Liver (tissue), 9 donors: ENCODE results near the gene EIF2A. TPM values are rescaled to one million over a fixed set of nuclear protein-coding genes. Genes with fewer than 3 reads are reported as not detected.

Source experiments
- DNase-seq: peaks from one replicate; pipeline ENCODE4 v3.0.0-alpha.2; 2017; ENCODE audit warnings: low spot score
- H3K27ac ChIP-seq, 2 donors: one replicate each; pipeline ENCODE4 v1.7.0; 2013; ENCODE audit warnings: inconsistent platforms in 2 of 2, low read length in 2 of 2, control low read depth in 1 of 2, low read depth in 1 of 2, mild to moderate bottlenecking in 1 of 2
- H3K27me3 ChIP-seq, 4 donors: one replicate each; pipeline versions ENCODE4 v1.6.1 to v1.7.0; 2013; ENCODE audit warnings: low read length in 3 of 4, inconsistent platforms in 1 of 4, mild to moderate bottlenecking in 1 of 4, moderate library complexity in 1 of 4; ENCODE audit not compliant: control insufficient read depth in 4 of 4, insufficient read depth in 4 of 4
- H3K36me3 ChIP-seq, 4 donors: one replicate each; pipeline versions ENCODE4 v1.6.1 to v1.7.0; 2013; ENCODE audit warnings: low read length in 3 of 4, mild to moderate bottlenecking in 3 of 4, low read depth in 1 of 4, moderate library complexity in 1 of 4; ENCODE audit not compliant: control insufficient read depth in 4 of 4, insufficient read depth in 3 of 4
- H3K4me1 ChIP-seq, 4 donors: one replicate each; pipeline versions ENCODE4 v1.6.1 to v1.7.0; 2013; ENCODE audit warnings: low read length in 3 of 4, mild to moderate bottlenecking in 3 of 4, moderate library complexity in 1 of 4; ENCODE audit not compliant: control insufficient read depth in 4 of 4, insufficient read depth in 4 of 4
- H3K4me3 ChIP-seq, 3 donors: one replicate each; pipeline versions ENCODE4 v1.6.1 to v1.7.0; 2013; ENCODE audit warnings: low read length in 3 of 3, control low read depth in 1 of 3, low read depth in 1 of 3, mild to moderate bottlenecking in 1 of 3
- H3K9ac ChIP-seq, 2 donors: one replicate each; pipeline ENCODE4 v1.7.0; 2013; ENCODE audit warnings: low read length in 2 of 2, mild to moderate bottlenecking in 2 of 2, moderate library complexity in 2 of 2, control low read depth in 1 of 2, low read depth in 1 of 2
- H3K9me3 ChIP-seq, 4 donors: one replicate each; pipeline versions ENCODE4 v1.6.1 to v1.7.0; 2013; ENCODE audit warnings: low read length in 3 of 4; ENCODE audit not compliant: control insufficient read depth in 4 of 4
- CTCF ChIP-seq: fragments of 150-350 bp; IDR thresholded peaks from 2 replicates; pipeline ENCODE4 v1.5.1; 2017; ENCODE audit warnings: improper control_type of control experiment, low read depth, low read length; ENCODE audit not compliant: missing input control
- EGR1 ChIP-seq, 2 donors: IDR thresholded peaks; 2 replicates each; pipeline ENCODE4 v1.6.1; 2016 to 2018; ENCODE audit warnings: antibody characterized with exemption in 2 of 2, low read depth in 2 of 2
- FOXA1 ChIP-seq: IDR thresholded peaks from 2 replicates; pipeline ENCODE4 v1.6.1; 2016; ENCODE audit warnings: antibody characterized with exemption
- FOXA2 ChIP-seq: IDR thresholded peaks from 2 replicates; pipeline ENCODE4 v1.6.1; 2016; ENCODE audit warnings: antibody characterized with exemption
- GABPA ChIP-seq, 2 donors: IDR thresholded peaks in 1 of 2; conservative IDR thresholded peaks in 1 of 2; 2 replicates each; pipeline ENCODE4 v1.6.1; 2016; ENCODE audit warnings: antibody characterized with exemption in 2 of 2, mild to moderate bottlenecking in 1 of 2, moderate library complexity in 1 of 2
- HNF4A ChIP-seq, 2 donors: conservative IDR thresholded peaks; 2 replicates each; pipeline ENCODE4 v1.6.1; 2016; ENCODE audit warnings: antibody characterized with exemption in 2 of 2, mild to moderate bottlenecking in 2 of 2
- HNF4G ChIP-seq: IDR thresholded peaks from 2 replicates; pipeline ENCODE4 v1.6.1; 2016; ENCODE audit warnings: antibody characterized with exemption
- JUND ChIP-seq, 2 donors: IDR thresholded peaks; 2 replicates each; pipeline ENCODE4 v1.6.1; 2016; ENCODE audit warnings: antibody characterized with exemption in 2 of 2
- MAX ChIP-seq: IDR thresholded peaks from 2 replicates; pipeline ENCODE4 v1.6.1; 2016; ENCODE audit warnings: antibody characterized with exemption
- NR2F2 ChIP-seq: IDR thresholded peaks from 2 replicates; pipeline ENCODE4 v1.6.1; 2016; ENCODE audit warnings: antibody characterized with exemption
- RAD21 ChIP-seq, 2 donors: IDR thresholded peaks; 2 replicates each; pipeline ENCODE4 v1.6.1; 2016; ENCODE audit warnings: antibody characterized with exemption in 2 of 2, mild to moderate bottlenecking in 2 of 2
- RXRA ChIP-seq, 2 donors: IDR thresholded peaks; 2 replicates each; pipeline ENCODE4 v1.6.1; 2017 to 2018; ENCODE audit warnings: antibody characterized with exemption in 2 of 2, mild to moderate bottlenecking in 1 of 2
- SP1 ChIP-seq: IDR thresholded peaks from 2 replicates; pipeline ENCODE4 v1.6.1; 2018; ENCODE audit warnings: antibody characterized with exemption, mild to moderate bottlenecking
- TAF1 ChIP-seq: conservative IDR thresholded peaks from 2 replicates; pipeline ENCODE4 v1.6.1; 2016; ENCODE audit warnings: antibody characterized with exemption, mild to moderate bottlenecking
- YY1 ChIP-seq: IDR thresholded peaks from 2 replicates; pipeline ENCODE4 v1.6.1; 2016; ENCODE audit warnings: antibody characterized with exemption, mild to moderate bottlenecking
- WGBS: extraction: QIAGEN DNeasy Blood & Tissue Kit; methylation state at CpG from one replicate; pipeline ENCODE4 v1.1.7; 2013; 5-methylcytosine and 5-hydroxymethylcytosine counted together
- polyA plus RNA-seq, 2 donors: library from polyadenylated mRNA; stranded (reverse) in 1 of 2; unstranded in 1 of 2; fragments of 200-250 nt in 1 of 2; fragments of >200 nt in 1 of 2; fragmentation: Nextera tagmentation in 1 of 2; extraction: Ambion mirVana in 1 of 2; gene quantifications; one replicate each; pipeline versions ENCODE4 v1.2.1 to v1.2.3, GENCODE V29; 2013 to 2015
- total RNA-seq, 2 donors: library from RNA; depleted of rRNA; stranded (reverse); fragments of >200 nt; gene quantifications; one replicate each; pipeline ENCODE4 v1.2.3, GENCODE V29; 2014
- TF ChIP-seq, protein P1 (sequence below): IDR thresholded peaks from 2 replicates; pipeline ENCODE4 v1.6.1; 2016; ENCODE audit warnings: antibody characterized with exemption
- TF ChIP-seq, protein P2 (sequence below): IDR thresholded peaks from 2 replicates; pipeline ENCODE4 v1.6.1; 2016; ENCODE audit warnings: antibody characterized with exemption
- TF ChIP-seq, protein P3 (sequence below): IDR thresholded peaks from 2 replicates; pipeline ENCODE4 v1.6.1; 2016; ENCODE audit warnings: antibody characterized with exemption, mild to moderate bottlenecking
- donor health status: healthy.
- donor health status: healthy.
- donor health status: healthy.
- donor health status: healthy.
- donor health status: healthy.

The EIF2A gene
- total and polyA plus RNA-seq, 4 donors = 23.6 to 104 (median 47.2) TPM

DNA sequence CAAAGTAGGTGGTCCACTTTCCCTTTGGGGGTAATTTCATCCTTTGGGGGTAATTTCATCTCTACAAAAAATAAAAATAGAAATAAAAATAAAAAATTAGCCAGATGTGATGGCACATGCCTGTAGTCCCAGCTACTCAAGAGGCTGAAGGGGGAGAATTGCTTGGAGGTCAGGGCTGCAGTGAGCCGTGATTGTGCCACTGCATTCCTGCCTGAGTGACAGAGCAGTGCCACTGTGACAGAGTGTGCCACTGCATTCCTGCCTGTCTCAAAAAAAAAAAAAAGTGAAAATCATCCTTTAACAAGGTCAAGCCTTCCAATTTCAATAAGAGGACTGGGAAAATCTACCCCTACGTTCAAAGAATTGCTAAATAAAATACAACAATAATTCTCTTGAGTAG is 23.0 kb upstream of the EIF2A start:
- H3K9ac ChIP-seq = no peak overlapping the region
- H3K4me1 ChIP-seq = no peaks in the 10 kb centered on the region
- DNase-seq = no peak
- H3K27me3 ChIP-seq = no peaks in the 10 kb centered on the region
- H3K36me3 ChIP-seq = no peaks in the 10 kb centered on the region
- no peak for TF ChIP-seq TAF1
- TF ChIP-seq HNF4A (conservative IDR thresholded peaks at IDR 0.05) = no peak
- TF ChIP-seq EGR1 (IDR thresholded peaks at IDR 0.05; ENCODE audit: low read depth in 2 of 2) = no peak
- no peak for TF ChIP-seq FOXA1
- no peak for TF ChIP-seq CTCF
- no peak for TF ChIP-seq SP1
- TF ChIP-seq, protein P1, sequence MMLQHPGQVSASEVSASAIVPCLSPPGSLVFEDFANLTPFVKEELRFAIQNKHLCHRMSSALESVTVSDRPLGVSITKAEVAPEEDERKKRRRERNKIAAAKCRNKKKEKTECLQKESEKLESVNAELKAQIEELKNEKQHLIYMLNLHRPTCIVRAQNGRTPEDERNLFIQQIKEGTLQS = no peak
- no peak for TF ChIP-seq YY1
- TF ChIP-seq RXRA (IDR thresholded peaks at IDR 0.05) = no peak
- no peak for TF ChIP-seq HNF4G
- TF ChIP-seq MAX = no peak
- no peak for TF ChIP-seq RAD21 (IDR thresholded peaks at IDR 0.05)
- TF ChIP-seq, protein P2, sequence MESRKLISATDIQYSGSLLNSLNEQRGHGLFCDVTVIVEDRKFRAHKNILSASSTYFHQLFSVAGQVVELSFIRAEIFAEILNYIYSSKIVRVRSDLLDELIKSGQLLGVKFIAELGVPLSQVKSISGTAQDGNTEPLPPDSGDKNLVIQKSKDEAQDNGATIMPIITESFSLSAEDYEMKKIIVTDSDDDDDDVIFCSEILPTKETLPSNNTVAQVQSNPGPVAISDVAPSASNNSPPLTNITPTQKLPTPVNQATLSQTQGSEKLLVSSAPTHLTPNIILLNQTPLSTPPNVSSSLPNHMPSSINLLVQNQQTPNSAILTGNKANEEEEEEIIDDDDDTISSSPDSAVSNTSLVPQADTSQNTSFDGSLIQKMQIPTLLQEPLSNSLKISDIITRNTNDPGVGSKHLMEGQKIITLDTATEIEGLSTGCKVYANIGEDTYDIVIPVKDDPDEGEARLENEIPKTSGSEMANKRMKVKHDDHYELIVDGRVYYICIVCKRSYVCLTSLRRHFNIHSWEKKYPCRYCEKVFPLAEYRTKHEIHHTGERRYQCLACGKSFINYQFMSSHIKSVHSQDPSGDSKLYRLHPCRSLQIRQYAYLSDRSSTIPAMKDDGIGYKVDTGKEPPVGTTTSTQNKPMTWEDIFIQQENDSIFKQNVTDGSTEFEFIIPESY = no peak
- no peak for TF ChIP-seq FOXA2
- no peak for TF ChIP-seq NR2F2
- no peak for TF ChIP-seq JUND (IDR thresholded peaks at IDR 0.05)
- no peak for TF ChIP-seq GABPA (IDR thresholded peaks at IDR 0.05 in 1 of 2, conservative IDR thresholded peaks at IDR 0.05 in 1 of 2)
- H3K4me3 ChIP-seq = no peak overlapping the region
- no peaks in the 10 kb centered on the region for H3K9me3 ChIP-seq
- WGBS = 91% methylated on average over 2 of the region's 2 CpGs
- H3K27ac ChIP-seq = no peak overlapping the region

GRCh38 chr3:150527464-150528255 is 18.9 kb upstream of the EIF2A start:
- Histone ChIP-seq H3K9me3 (no peaks in the 10 kb centered on the region), H3K4me3 (no peak overlapping the region), H3K27ac (no peak overlapping the region), H3K27me3 (no peaks in the 10 kb centered on the region), H3K9ac (no peak overlapping the region), H3K36me3 (no peaks in the 10 kb centered on the region), H3K4me1 (no peaks in the 10 kb centered on the region)
- 63% methylated on average over 10 of the region's 10 CpGs for WGBS
- TF ChIP-seq HNF4A (conservative IDR thresholded peaks at IDR 0.05) (no peak), TAF1 (no peak), JUND (IDR thresholded peaks at IDR 0.05) (no peak), FOXA1 (no peak), CTCF (no peak), MAX (no peak), YY1 (no peak), EGR1 (IDR thresholded peaks at IDR 0.05; ENCODE audit: low read depth in 2 of 2) (no peak), RAD21 (IDR thresholded peaks at IDR 0.05) (no peak), HNF4G (no peak), NR2F2 (no peak), GABPA (IDR thresholded peaks at IDR 0.05 in 1 of 2, conservative IDR thresholded peaks at IDR 0.05 in 1 of 2) (no peak)
- TF ChIP-seq, protein P3, sequence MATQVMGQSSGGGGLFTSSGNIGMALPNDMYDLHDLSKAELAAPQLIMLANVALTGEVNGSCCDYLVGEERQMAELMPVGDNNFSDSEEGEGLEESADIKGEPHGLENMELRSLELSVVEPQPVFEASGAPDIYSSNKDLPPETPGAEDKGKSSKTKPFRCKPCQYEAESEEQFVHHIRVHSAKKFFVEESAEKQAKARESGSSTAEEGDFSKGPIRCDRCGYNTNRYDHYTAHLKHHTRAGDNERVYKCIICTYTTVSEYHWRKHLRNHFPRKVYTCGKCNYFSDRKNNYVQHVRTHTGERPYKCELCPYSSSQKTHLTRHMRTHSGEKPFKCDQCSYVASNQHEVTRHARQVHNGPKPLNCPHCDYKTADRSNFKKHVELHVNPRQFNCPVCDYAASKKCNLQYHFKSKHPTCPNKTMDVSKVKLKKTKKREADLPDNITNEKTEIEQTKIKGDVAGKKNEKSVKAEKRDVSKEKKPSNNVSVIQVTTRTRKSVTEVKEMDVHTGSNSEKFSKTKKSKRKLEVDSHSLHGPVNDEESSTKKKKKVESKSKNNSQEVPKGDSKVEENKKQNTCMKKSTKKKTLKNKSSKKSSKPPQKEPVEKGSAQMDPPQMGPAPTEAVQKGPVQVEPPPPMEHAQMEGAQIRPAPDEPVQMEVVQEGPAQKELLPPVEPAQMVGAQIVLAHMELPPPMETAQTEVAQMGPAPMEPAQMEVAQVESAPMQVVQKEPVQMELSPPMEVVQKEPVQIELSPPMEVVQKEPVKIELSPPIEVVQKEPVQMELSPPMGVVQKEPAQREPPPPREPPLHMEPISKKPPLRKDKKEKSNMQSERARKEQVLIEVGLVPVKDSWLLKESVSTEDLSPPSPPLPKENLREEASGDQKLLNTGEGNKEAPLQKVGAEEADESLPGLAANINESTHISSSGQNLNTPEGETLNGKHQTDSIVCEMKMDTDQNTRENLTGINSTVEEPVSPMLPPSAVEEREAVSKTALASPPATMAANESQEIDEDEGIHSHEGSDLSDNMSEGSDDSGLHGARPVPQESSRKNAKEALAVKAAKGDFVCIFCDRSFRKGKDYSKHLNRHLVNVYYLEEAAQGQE = no peak
- TF ChIP-seq, protein P1 = no peak
- DNase-seq = no peak
